ENCODE measurements around the gene TYW1B. TPM values are rescaled to one million over a fixed set of nuclear protein-coding genes. Genes with fewer than 3 reads are reported as not detected.
"Not testable (repeated sequence)": the region's sequence is repeated elsewhere in the genome, so short reads cannot be mapped to it uniquely, and the experiment has no call there.

The TYW1B gene
- polyA plus RNA-seq, 3 donors = 0.17 to 2.9 (median 0.31) TPM

DNA sequence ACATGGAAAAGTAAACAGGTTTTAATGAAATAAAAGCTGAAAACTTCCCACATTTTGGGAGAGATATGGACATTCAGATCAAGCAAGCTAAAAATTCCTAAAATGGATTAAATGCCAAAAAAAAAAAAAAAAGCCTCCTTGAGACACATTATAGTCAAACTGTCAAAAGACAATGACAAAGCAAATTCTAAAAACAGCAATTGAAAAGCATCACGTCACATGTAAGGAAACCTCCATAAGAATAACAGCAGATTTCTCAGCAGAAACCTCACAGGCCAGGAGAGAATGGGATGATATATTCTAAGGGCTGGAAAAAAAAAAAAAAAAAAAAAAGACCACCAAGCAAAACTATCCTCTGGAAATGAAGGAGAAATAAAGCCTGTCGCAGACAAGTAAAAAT is 97.2 kb downstream of the TYW1B start:
- Mint-ChIP-seq H3K36me3 (peaks cover 42 to 71% of the 10 kb centered on the region in 2 donors), H3K9me3 (peaks cover 28 to 66% (median 55%) of the 10 kb centered on the region in 7 donors)
- H3K4me2 ChIP-seq (replicated peaks; ENCODE audit: extremely low read depth, low read length, poor library complexity, severe bottlenecking); H3K9ac ChIP-seq (ENCODE audit: insufficient read depth, low read length, poor library complexity, severe bottlenecking); H3K27me3 ChIP-seq (ENCODE audit: control insufficient read depth in 2 of 2, insufficient read depth in 2 of 2, low read length in 2 of 2); H3K27me3 Mint-ChIP-seq (ENCODE audit: low read depth in 3 of 3); H3K79me2 ChIP-seq (ENCODE audit: insufficient read depth, low read length); H3K4me3 Mint-ChIP-seq; intact Hi-C loops (cut with micrococcal nuclease); H3K27ac Mint-ChIP-seq; H3K27ac ChIP-seq (ENCODE audit: low read depth in 1 of 2, low read length in 2 of 2); H3K4me3 ChIP-seq (replicated peaks in 1 of 3; ENCODE audit: low read depth in 2 of 3, low read length in 3 of 3); H2AFZ ChIP-seq (ENCODE audit: insufficient read depth, low read depth, low read length, poor library complexity, severe bottlenecking); DNase-seq; H4K20me1 ChIP-seq (ENCODE audit: insufficient read depth, low read length); H3K4me1 Mint-ChIP-seq; H3K4me1 ChIP-seq (ENCODE audit: control insufficient read depth in 1 of 2, insufficient read depth in 2 of 2, low read length in 2 of 2): not testable (repeated sequence)
- Histone ChIP-seq H3K9me3 (replicated peaks in 1 of 2; ENCODE audit: control insufficient read depth in 1 of 2, insufficient read depth in 1 of 2, low read length in 2 of 2) (peaks cover 19 to 28% of the 10 kb centered on the region in 2 donors), H3K36me3 (replicated peaks in 1 of 2; ENCODE audit: control insufficient read depth in 1 of 2, insufficient read depth in 2 of 2, low read length in 2 of 2) (peaks cover 0 to 19% of the 10 kb centered on the region in 2 donors)
- WGBS (ENCODE audit: insufficient coverage) = no CpG with 5 or more reads among the region's 2 CpGs

DNA sequence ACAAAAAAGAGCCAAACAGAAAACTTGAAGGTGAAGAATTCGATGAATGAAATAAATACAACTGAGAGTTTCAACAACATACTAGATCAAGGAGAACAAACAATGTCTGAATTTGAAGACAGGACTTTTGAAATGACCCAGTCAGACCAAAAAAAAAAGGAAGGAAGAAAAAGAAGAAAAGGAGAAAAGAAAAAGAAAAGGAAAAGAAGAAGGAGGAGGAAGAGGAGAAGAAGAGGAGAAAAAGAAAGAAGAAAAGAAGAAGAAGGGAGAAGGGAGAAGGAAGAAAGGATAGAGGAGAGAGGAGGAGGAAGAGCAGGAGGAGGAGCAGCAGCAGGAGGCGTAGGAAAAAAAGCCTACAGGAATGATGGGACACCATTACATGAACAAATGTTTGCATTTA is 97.6 kb downstream of the TYW1B start:
- Mint-ChIP-seq H3K36me3 (peaks cover 45 to 70% of the 10 kb centered on the region in 2 donors), H3K27ac (peak overlapping the region in 1 of 7 donors; percentile 28), H3K9me3 (peaks cover 28 to 63% (median 51%) of the 10 kb centered on the region in 7 donors)
- H3K9me3 ChIP-seq (replicated peaks in 1 of 2; ENCODE audit: control insufficient read depth in 1 of 2, insufficient read depth in 1 of 2, low read length in 2 of 2) = peaks cover 16 to 24% of the 10 kb centered on the region in 2 donors
- H4K20me1 ChIP-seq (ENCODE audit: insufficient read depth, low read length); H3K27ac ChIP-seq (ENCODE audit: low read depth in 1 of 2, low read length in 2 of 2); DNase-seq; H3K27me3 Mint-ChIP-seq (ENCODE audit: low read depth in 3 of 3); H3K4me3 Mint-ChIP-seq; H3K4me2 ChIP-seq (replicated peaks; ENCODE audit: extremely low read depth, low read length, poor library complexity, severe bottlenecking); H3K4me1 ChIP-seq (ENCODE audit: control insufficient read depth in 1 of 2, insufficient read depth in 2 of 2, low read length in 2 of 2); H2AFZ ChIP-seq (ENCODE audit: insufficient read depth, low read depth, low read length, poor library complexity, severe bottlenecking); H3K4me1 Mint-ChIP-seq; H3K4me3 ChIP-seq (replicated peaks in 1 of 3; ENCODE audit: low read depth in 2 of 3, low read length in 3 of 3); intact Hi-C loops (cut with micrococcal nuclease); H3K79me2 ChIP-seq (ENCODE audit: insufficient read depth, low read length); H3K27me3 ChIP-seq (ENCODE audit: control insufficient read depth in 2 of 2, insufficient read depth in 2 of 2, low read length in 2 of 2); H3K9ac ChIP-seq (ENCODE audit: insufficient read depth, low read length, poor library complexity, severe bottlenecking): not testable (repeated sequence)
- WGBS (ENCODE audit: insufficient coverage) = no CpG with 5 or more reads among the region's 2 CpGs
- H3K36me3 ChIP-seq (replicated peaks in 1 of 2; ENCODE audit: control insufficient read depth in 1 of 2, insufficient read depth in 2 of 2, low read length in 2 of 2) = peaks cover 0 to 19% of the 10 kb centered on the region in 2 donors

DNA sequence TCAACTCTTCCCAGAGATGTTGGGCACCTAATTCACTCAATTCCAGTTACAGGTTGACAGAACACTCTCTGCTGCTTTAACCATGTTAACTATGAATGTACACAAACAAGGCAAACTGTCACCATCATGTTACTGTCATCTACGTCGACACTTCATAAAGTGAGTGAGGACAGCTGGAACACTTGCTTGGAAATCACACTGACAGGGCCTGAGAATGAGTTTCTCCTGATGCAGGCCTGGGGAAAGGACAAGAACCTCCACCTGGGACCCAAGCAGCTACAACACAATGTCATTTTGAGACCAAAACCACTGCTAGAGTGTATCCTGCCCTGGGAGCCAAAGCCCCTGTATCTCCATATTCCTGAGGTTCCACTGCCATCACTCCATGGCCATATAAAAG is 98.9 kb downstream of the TYW1B start:
- Histone ChIP-seq H3K9me3 (replicated peaks in 1 of 2; ENCODE audit: control insufficient read depth in 1 of 2, insufficient read depth in 1 of 2, low read length in 2 of 2) (peaks cover 16 to 20% of the 10 kb centered on the region in 2 donors), H3K36me3 (replicated peaks in 1 of 2; ENCODE audit: control insufficient read depth in 1 of 2, insufficient read depth in 2 of 2, low read length in 2 of 2) (peaks cover 0 to 19% of the 10 kb centered on the region in 2 donors)
- H3K4me3 Mint-ChIP-seq; H3K4me2 ChIP-seq (replicated peaks; ENCODE audit: extremely low read depth, low read length, poor library complexity, severe bottlenecking); H4K20me1 ChIP-seq (ENCODE audit: insufficient read depth, low read length); H3K9ac ChIP-seq (ENCODE audit: insufficient read depth, low read length, poor library complexity, severe bottlenecking); H3K79me2 ChIP-seq (ENCODE audit: insufficient read depth, low read length); DNase-seq; H3K27ac Mint-ChIP-seq; H3K4me3 ChIP-seq (replicated peaks in 1 of 3; ENCODE audit: low read depth in 2 of 3, low read length in 3 of 3); H3K4me1 Mint-ChIP-seq; H3K27me3 Mint-ChIP-seq (ENCODE audit: low read depth in 3 of 3); intact Hi-C loops (cut with micrococcal nuclease); H3K4me1 ChIP-seq (ENCODE audit: control insufficient read depth in 1 of 2, insufficient read depth in 2 of 2, low read length in 2 of 2); H3K27me3 ChIP-seq (ENCODE audit: control insufficient read depth in 2 of 2, insufficient read depth in 2 of 2, low read length in 2 of 2); H3K27ac ChIP-seq (ENCODE audit: low read depth in 1 of 2, low read length in 2 of 2); H2AFZ ChIP-seq (ENCODE audit: insufficient read depth, low read depth, low read length, poor library complexity, severe bottlenecking): not testable (repeated sequence)
- no CpG with 5 or more reads among the region's 2 CpGs for WGBS (ENCODE audit: insufficient coverage)
- peaks cover 40 to 65% of the 10 kb centered on the region in 2 donors for H3K36me3 Mint-ChIP-seq
- H3K9me3 Mint-ChIP-seq = peaks cover 24 to 50% (median 38%) of the 10 kb centered on the region in 7 donors

DNA sequence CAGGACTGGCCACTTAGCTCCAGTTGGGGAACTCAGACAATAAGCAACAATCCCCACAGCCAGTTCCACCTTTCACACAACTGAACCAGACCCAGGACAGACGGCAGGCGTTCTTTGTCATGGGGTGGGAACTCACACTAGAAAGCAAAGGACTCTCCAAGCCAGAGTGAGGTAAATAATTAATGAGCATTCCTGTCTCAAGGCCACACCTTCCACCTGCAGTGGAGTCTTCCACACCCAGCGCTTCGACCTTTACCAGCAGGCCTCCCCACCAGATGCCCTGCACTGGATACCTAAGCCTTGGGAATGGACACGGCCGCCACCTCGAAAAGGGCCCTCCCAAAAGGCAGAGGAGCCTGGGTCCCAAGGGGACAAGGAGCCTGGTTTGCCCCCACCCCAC is 105.3 kb downstream of the TYW1B start:
- DNase-seq; intact Hi-C loops (cut with micrococcal nuclease); H3K79me2 ChIP-seq (ENCODE audit: insufficient read depth, low read length); H3K36me3 ChIP-seq (replicated peaks in 1 of 2; ENCODE audit: control insufficient read depth in 1 of 2, insufficient read depth in 2 of 2, low read length in 2 of 2); H3K9me3 ChIP-seq (replicated peaks in 1 of 2; ENCODE audit: control insufficient read depth in 1 of 2, insufficient read depth in 1 of 2, low read length in 2 of 2); H3K4me1 ChIP-seq (ENCODE audit: control insufficient read depth in 1 of 2, insufficient read depth in 2 of 2, low read length in 2 of 2); H4K20me1 ChIP-seq (ENCODE audit: insufficient read depth, low read length); H3K9ac ChIP-seq (ENCODE audit: insufficient read depth, low read length, poor library complexity, severe bottlenecking); H3K27ac Mint-ChIP-seq; H3K27me3 ChIP-seq (ENCODE audit: control insufficient read depth in 2 of 2, insufficient read depth in 2 of 2, low read length in 2 of 2); H3K27ac ChIP-seq (ENCODE audit: low read depth in 1 of 2, low read length in 2 of 2); H2AFZ ChIP-seq (ENCODE audit: insufficient read depth, low read depth, low read length, poor library complexity, severe bottlenecking); H3K4me1 Mint-ChIP-seq; H3K27me3 Mint-ChIP-seq (ENCODE audit: low read depth in 3 of 3); H3K9me3 Mint-ChIP-seq; H3K4me3 Mint-ChIP-seq; H3K4me2 ChIP-seq (replicated peaks; ENCODE audit: extremely low read depth, low read length, poor library complexity, severe bottlenecking); H3K4me3 ChIP-seq (replicated peaks in 1 of 3; ENCODE audit: low read depth in 2 of 3, low read length in 3 of 3): not testable (repeated sequence)
- WGBS (ENCODE audit: insufficient coverage) = no CpG with 5 or more reads among the region's 7 CpGs
- H3K36me3 Mint-ChIP-seq = peaks cover 22 to 32% of the 10 kb centered on the region in 2 donors
